Sigmoid colon (tissue), 7 donors: ENCODE data around the gene FBP1. TPM values are rescaled to one million over a fixed set of nuclear protein-coding genes. Genes with fewer than 3 reads are reported as not detected.

Source experiments
- DNase-seq: peaks from one replicate; pipeline ENCODE4 v3.0.0-alpha.2; 2019
- H3K27ac ChIP-seq, 4 donors: fragments of 200-600 bp; sonication (generic); one replicate each; pipeline ENCODE4 v1.5.1; 2016 to 2019; ENCODE audit warnings: mild to moderate bottlenecking in 1 of 4
- H3K27me3 ChIP-seq, 3 donors: fragments of 200-600 bp; sonication (generic); one replicate each; pipeline ENCODE4 v1.5.1; 2019; ENCODE audit warnings: mild to moderate bottlenecking in 1 of 3
- H3K36me3 ChIP-seq, 4 donors: fragments of 200-600 bp; sonication (generic); one replicate each; pipeline ENCODE4 v1.5.1; 2016 to 2019
- H3K4me1 ChIP-seq, 4 donors: fragments of 200-600 bp; sonication (generic); one replicate each; pipeline ENCODE4 v1.5.1; 2017 to 2019
- H3K4me3 ChIP-seq, 4 donors: fragments of 200-600 bp; sonication (generic); one replicate each; pipeline ENCODE4 v1.5.1; 2017 to 2019; ENCODE audit warnings: mild to moderate bottlenecking in 2 of 4, moderate library complexity in 1 of 4
- H3K9me3 ChIP-seq, 4 donors: fragments of 200-600 bp in 3 of 4; sonication (generic) in 3 of 4; one replicate each; pipeline versions ENCODE4 v1.5.1 to v1.6.1; 2013 to 2019
- EP300 ChIP-seq, 4 donors: sonication (generic); formaldehyde crosslinking; IDR thresholded peaks; one replicate each; pipeline ENCODE4 v1.6.1; 2017; ENCODE audit warnings: antibody characterized with exemption in 4 of 4
- POLR2A ChIP-seq, 2 donors: fragments of 450-650 bp; IDR thresholded peaks; one replicate each; pipeline ENCODE4 v1.6.1; 2016; ENCODE audit warnings: antibody characterized with exemption in 2 of 2, mild to moderate bottlenecking in 2 of 2, moderate library complexity in 2 of 2
- POLR2AphosphoS5 ChIP-seq, 4 donors: sonication (generic); formaldehyde crosslinking; IDR thresholded peaks; one replicate each; pipeline ENCODE4 v1.6.1; 2017; ENCODE audit warnings: antibody characterized with exemption in 4 of 4
- whole genome bisulfite sequencing, 2 donors: extraction: QIAGEN DNeasy Blood & Tissue Kit; methylation state at CpG; one replicate each; pipeline ENCODE4 v1.1.7; 2013; 5-methylcytosine and 5-hydroxymethylcytosine counted together
- intact Hi-C: fragments of 100-400 bp; cut with DNase I; formaldehyde crosslinking; loops from one replicate; pipeline ENCODE4 v1.15.1; 2023
- polyA plus RNA-seq, 3 donors: library from polyadenylated mRNA; stranded (reverse); fragments of 200-250 nt; gene quantifications; one replicate each; pipeline ENCODE4 v1.2.3, GENCODE V29; 2013
- total RNA-seq, 4 donors: library from RNA; depleted of rRNA; stranded (reverse); fragments of >200 nt; gene quantifications; one replicate each; pipeline ENCODE4 v1.1.0, GENCODE V29; 2016
- TF ChIP-seq, protein P1 (sequence below), 4 experiments: fragments of 450-650 bp in 3 of 4; fragments of 200-600 bp in 1 of 4; IDR thresholded peaks; one replicate each; pipeline ENCODE4 v1.5.1; 2016 to 2019; ENCODE audit warnings: antibody characterized with exemption in 4 of 4, mild to moderate bottlenecking in 3 of 4, moderate library complexity in 2 of 4
- donor health status: healthy with polysubstance abuse.
- donor health status: Bipolar disorder and iron deficiency.
- donor health status: healthy.

FBP1 gene
- total and polyA plus RNA-seq, 7 donors = 2.2 to 48.8 (median 8.2) TPM

GRCh38 chr9:94675008-94675881 is 35.9 kb upstream of the FBP1 start:
- Histone ChIP-seq H3K4me3 (no peak overlapping the region), H3K27me3 (no peaks in the 10 kb centered on the region), H3K36me3 (no peaks in the 10 kb centered on the region), H3K9me3 (no peaks in the 10 kb centered on the region), H3K4me1 (peaks cover 0 to 20% (median 7%) of the 10 kb centered on the region in 4 donors), H3K27ac (peak overlapping the region in 2 of 4 donors; percentile 23 to 66)
- TF ChIP-seq, protein P1, sequence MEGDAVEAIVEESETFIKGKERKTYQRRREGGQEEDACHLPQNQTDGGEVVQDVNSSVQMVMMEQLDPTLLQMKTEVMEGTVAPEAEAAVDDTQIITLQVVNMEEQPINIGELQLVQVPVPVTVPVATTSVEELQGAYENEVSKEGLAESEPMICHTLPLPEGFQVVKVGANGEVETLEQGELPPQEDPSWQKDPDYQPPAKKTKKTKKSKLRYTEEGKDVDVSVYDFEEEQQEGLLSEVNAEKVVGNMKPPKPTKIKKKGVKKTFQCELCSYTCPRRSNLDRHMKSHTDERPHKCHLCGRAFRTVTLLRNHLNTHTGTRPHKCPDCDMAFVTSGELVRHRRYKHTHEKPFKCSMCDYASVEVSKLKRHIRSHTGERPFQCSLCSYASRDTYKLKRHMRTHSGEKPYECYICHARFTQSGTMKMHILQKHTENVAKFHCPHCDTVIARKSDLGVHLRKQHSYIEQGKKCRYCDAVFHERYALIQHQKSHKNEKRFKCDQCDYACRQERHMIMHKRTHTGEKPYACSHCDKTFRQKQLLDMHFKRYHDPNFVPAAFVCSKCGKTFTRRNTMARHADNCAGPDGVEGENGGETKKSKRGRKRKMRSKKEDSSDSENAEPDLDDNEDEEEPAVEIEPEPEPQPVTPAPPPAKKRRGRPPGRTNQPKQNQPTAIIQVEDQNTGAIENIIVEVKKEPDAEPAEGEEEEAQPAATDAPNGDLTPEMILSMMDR (IDR thresholded peaks at IDR 0.05) = no peak
- TF ChIP-seq POLR2AphosphoS5 (IDR thresholded peaks at IDR 0.05) (no peak), EP300 (IDR thresholded peaks at IDR 0.05) (no peak), POLR2A (IDR thresholded peaks at IDR 0.05) (no peak)
- no peak for DNase-seq
- WGBS, 2 donors = 52 to 69% methylated on average over 7 of the region's 7 CpGs
- intact Hi-C loops = no loop called here

- H3K4me1 ChIP-seq = peaks cover 0 to 26% (median 7%) of the 10 kb centered on the region in 4 donors
Observed at GRCh38 chr9:94672811-94673487, 33.6 kb upstream of the FBP1 start.

DNA sequence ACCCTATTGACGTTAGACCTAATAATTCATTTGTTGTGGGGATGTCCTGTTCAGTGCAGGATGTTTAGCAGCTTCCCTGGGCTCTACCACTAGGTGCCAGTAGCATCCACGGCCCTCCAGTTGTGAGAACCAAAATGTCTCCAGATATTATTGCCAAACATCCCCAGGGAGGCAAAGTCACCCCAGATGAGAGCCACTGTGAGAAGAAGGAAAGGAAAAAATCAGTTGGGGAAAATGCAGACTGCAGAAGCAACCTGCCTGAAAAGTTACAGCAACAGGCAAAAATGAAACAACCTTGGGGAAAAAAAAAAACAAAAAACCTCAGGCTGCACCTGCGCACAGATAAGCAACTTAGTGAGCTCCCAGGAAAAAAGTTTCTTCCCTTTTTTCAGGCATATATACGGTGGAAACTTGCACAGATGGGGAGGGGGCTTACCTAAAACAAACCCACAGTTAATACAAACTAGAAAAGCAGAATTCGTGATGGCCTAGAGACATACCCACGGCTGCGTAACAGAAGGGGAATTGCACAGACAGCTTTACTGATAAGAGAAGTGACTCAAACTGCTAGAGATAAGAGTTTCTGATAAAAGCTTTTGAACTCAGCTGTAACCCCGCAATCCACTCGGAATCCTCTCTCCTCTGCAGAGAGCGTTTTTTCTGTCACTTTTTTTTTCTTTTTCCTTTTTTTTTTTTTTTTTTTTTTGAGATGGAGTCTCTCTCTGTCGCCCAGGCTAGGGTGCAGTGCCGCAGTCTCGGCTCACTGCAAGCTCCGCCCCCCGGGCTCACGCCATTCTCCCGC is 29.8 kb upstream of the FBP1 start:
- Histone ChIP-seq H3K27me3 (no peaks in the 10 kb centered on the region), H3K27ac (no peak overlapping the region), H3K4me1 (peaks cover 0 to 19% (median 2%) of the 10 kb centered on the region in 4 donors), H3K9me3 (no peaks in the 10 kb centered on the region), H3K36me3 (no peaks in the 10 kb centered on the region), H3K4me3 (peak overlapping the region in 3 of 4 donors; percentile 9 to 16 (median 15))
- TF ChIP-seq POLR2AphosphoS5 (IDR thresholded peaks at IDR 0.05) (no peak), EP300 (IDR thresholded peaks at IDR 0.05) (no peak), POLR2A (IDR thresholded peaks at IDR 0.05) (no peak)
- TF ChIP-seq, protein P1 (IDR thresholded peaks at IDR 0.05) = peak in 3 of 4 experiments; percentile 31 to 61 (median 58)
- 11 to 28% methylated on average over 17 of the region's 17 CpGs for WGBS, 2 donors
- DNase-seq = no peak
- intact Hi-C loops = no loop called here

More at GRCh38 chr9:94672811-94673487, 33.6 kb upstream of the FBP1 start:
- WGBS, 2 donors = 20 to 67% methylated on average over 2 of the region's 2 CpGs
- no peaks in the 10 kb centered on the region for H3K9me3 ChIP-seq
- TF ChIP-seq, protein P1 (IDR thresholded peaks at IDR 0.05) = no peak
- TF ChIP-seq EP300 (IDR thresholded peaks at IDR 0.05) (no peak), POLR2AphosphoS5 (IDR thresholded peaks at IDR 0.05) (no peak), POLR2A (IDR thresholded peaks at IDR 0.05) (no peak)
- peak overlapping the region in 1 of 4 donors; percentile 31 for H3K27ac ChIP-seq
- no peak for DNase-seq
- H3K36me3 ChIP-seq = no peaks in the 10 kb centered on the region
- no peak overlapping the region for H3K4me3 ChIP-seq
- H3K27me3 ChIP-seq = no peaks in the 10 kb centered on the region
- intact Hi-C loops = no loop called here

- intact Hi-C loops = no loop called here
- Histone ChIP-seq H3K9me3 (no peaks in the 10 kb centered on the region), H3K4me3 (no peak overlapping the region), H3K4me1 (peaks cover 0 to 14% (median 2%) of the 10 kb centered on the region in 4 donors), H3K27ac (no peak overlapping the region), H3K36me3 (no peaks in the 10 kb centered on the region), H3K27me3 (no peaks in the 10 kb centered on the region)
- WGBS, 2 donors = 14 to 42% methylated on average over 6 of the region's 6 CpGs
- DNase-seq = no peak
- TF ChIP-seq POLR2A (IDR thresholded peaks at IDR 0.05) (no peak), EP300 (IDR thresholded peaks at IDR 0.05) (no peak), POLR2AphosphoS5 (IDR thresholded peaks at IDR 0.05) (no peak)
- TF ChIP-seq, protein P1 (IDR thresholded peaks at IDR 0.05) = no peak
Observed at GRCh38 chr9:94668418-94668927, 29.2 kb upstream of the FBP1 start.
